GM12891 (cell line): ENCODE results near the gene HTT.

ENCODE experiments used
- DNase-seq: peaks from one replicate; pipeline ENCODE4 v3.0.0; 2011; ENCODE audit warnings: low spot score; ENCODE audit not compliant: insufficient read length
- FAIRE-seq: peaks from 2 replicates; lab custom pipeline; 2011; peaks lifted over from hg19 to GRCh38; lab: Jason Lieb, UNC
- PAX5 ChIP-seq: IDR thresholded peaks from 2 replicates; pipeline ENCODE4 v1.6.1; 2011; ENCODE audit warnings: low read length, moderate library complexity, mild to moderate bottlenecking; ENCODE audit not compliant: insufficient read depth, severe bottlenecking
- POLR2A ChIP-seq: IDR thresholded peaks from 2 replicates; pipeline ENCODE4 v1.6.1; 2011; ENCODE audit warnings: low read depth, low read length, control low read depth
- POLR2AphosphoS5 ChIP-seq: IDR thresholded peaks from 2 replicates; pipeline ENCODE4 v1.6.1; 2011; ENCODE audit warnings: low read depth, low read length, control low read depth
- POU2F2 ChIP-seq: IDR thresholded peaks from 2 replicates; pipeline ENCODE4 v1.6.1; 2011; ENCODE audit warnings: low read depth, mild to moderate bottlenecking, control low read depth, low read length, moderate library complexity
- SPI1 ChIP-seq: IDR thresholded peaks from 2 replicates; pipeline ENCODE4 v1.6.1; 2011; ENCODE audit warnings: low read depth, low read length, control low read depth
- TAF1 ChIP-seq: IDR thresholded peaks from 2 replicates; pipeline ENCODE4 v1.6.1; 2011; ENCODE audit warnings: low read depth, low read length, control low read depth

The HTT gene

DNA sequence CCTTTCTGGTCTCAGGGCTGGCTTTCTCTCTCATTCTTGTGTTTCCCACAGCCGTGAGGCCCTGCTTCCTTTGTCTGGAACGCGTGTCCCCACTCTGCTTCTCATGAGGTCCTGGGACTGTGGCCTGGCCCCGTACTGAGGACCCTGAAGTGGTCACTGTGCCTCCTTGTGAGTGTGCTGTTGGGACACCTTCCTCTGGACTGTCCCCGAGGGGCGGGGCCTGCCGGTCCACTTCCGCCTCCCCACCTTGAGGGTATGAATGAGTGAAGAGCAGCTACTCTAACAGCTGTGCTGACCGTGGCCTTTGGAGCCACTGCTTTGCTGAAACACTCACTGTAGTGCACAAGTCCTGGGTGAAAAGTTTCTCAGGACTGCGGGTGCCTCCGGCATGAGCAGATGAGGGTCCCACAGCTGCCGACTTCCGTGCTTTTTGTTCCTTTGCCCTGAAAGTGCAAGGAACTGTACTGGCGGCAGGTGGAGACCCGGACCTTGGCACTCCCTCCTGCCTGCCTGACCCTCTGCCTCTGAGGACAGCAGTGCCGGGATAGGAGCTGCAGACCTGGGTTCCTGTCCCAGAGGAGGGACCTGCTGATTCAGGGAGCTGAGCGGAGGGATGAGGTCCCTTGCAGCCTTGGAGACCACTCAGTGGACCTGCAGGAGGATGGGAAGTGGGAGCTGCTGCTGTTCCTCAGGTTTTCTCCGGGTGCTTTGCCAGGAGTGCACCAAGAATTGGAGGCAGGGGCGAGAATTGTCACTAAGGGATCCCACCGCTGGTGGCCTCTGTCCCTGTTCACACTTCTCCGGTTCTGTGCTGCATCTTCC lies 38.1 kb upstream of the HTT start:
- FAIRE-seq (peak; percentile 5), DNase-seq (no peak)

GRCh38 chr4:3037957-3038461 lies 36.5 kb upstream of the HTT start:
- no peak for TF ChIP-seq PAX5
- no peak for TF ChIP-seq POU2F2
- no peak for TF ChIP-seq TAF1
- no peak for TF ChIP-seq SPI1
- TF ChIP-seq POLR2A, result no peak
- no peak for TF ChIP-seq POLR2AphosphoS5
- FAIRE-seq, result peak; percentile 85
- no peak for DNase-seq

More for the DNA sequence above, 38.1 kb upstream of the HTT start:
- no peak for TF ChIP-seq POLR2AphosphoS5
- TF ChIP-seq POU2F2, result no peak
- TF ChIP-seq TAF1, result no peak
- no peak for TF ChIP-seq SPI1

GRCh38 chr4:3039706-3040366 lies 34.6 kb upstream of the HTT start:
- no peak for FAIRE-seq

DNA sequence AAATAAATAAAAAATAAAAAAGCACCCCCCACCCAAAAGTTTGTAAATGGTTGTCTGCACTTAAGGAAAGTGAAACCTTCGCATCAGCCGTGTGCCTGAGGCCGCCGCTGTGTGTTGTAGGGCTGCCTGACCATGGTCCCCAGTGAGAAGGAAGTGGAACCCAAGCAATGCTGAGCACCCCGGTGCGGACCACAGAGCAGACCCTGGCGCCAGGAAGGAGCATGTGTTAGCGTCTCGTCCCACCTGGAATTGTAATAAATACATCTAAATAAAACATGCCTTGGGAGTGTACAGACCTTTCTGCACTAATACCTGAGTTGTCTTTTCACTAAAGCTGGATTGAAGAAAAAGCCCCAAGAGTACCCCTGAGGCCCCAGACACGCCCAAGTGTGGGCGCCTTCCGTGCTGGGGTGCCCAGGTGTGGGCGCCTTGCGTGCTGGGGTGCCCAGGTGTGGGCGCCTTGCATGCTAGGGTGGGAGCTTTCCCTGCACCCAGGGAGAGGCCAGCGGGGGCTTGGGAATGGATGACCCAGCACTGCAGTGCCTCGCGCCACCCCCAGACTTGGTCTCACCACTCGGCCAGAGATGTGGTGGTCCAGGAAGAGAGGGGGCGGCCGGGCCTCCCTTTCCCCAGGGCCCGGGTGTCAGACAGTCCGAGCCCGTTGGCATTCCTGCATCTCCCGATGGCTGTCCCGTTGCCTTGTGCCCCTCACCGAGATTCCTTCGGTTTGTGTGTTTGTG lies 33.9 kb upstream of the HTT start:
- 0 out of 2 replicates have a peak, but pooled peaks have one; percentile 38 for TF ChIP-seq POLR2AphosphoS5
- no peak for TF ChIP-seq PAX5
- TF ChIP-seq POLR2A, result peak; percentile 58; the same call in 1 of the 2 replicates
- peak; percentile 84 for TF ChIP-seq SPI1
- DNase-seq (no peak), FAIRE-seq (peak; percentile 96)

More at GRCh38 chr4:3039706-3040366, 34.6 kb upstream of the HTT start:
- TF ChIP-seq SPI1, result no peak
- no peak for TF ChIP-seq POU2F2
- no peak for TF ChIP-seq PAX5
- no peak for TF ChIP-seq POLR2AphosphoS5
- no peak for TF ChIP-seq TAF1
- TF ChIP-seq POLR2A, result no peak
- no peak for DNase-seq

DNA sequence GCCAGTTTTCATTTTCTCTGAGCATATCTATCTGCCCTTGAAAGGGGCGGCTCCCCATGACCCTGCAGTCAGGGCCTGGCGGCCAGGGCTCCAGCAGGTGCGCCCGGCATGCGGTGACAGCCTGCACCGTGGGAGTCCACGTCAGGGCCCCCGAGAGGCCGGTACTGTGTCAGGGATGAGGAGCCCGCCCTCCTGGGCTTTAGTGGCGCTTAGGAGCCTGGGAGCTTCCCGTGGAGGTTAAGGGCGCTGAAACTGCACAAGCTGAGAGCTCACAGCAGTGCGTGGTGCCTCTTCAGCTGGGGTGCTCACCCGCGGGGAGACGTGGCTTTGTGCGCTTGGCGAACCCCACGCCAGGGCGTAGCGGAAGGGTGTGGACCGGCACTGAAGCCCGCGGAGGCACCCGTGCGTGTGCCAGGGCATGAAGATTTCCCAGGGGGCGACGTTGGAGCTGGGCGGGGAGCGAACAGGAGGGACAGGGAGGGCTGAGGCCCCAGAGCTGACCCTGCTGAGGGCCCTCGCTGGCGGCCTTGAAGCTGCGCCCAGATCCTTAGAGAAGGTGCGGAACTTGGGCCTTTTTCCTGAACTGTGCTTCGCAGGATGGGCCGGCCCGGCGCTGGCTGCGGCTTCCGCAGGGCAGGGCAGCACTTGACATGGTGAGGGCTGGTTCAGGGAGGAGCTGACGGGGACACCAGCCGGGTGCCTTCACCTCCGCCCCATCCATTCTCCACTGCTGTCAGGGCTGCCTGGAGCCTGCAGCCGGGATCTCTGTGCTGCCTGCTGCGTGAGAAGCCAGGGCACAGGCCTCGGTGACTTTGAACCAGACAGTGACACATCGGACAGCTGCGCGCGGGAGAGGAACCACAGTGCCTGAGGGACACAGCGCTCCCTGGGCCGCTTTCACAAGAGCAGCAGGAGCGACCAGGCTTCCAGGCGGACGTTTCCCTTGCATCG lies 33.0 kb upstream of the HTT start:
- DNase-seq, result no peak
- no peak for TF ChIP-seq POLR2AphosphoS5
- TF ChIP-seq POLR2A, result peak; percentile 53
- no peak for TF ChIP-seq PAX5
- TF ChIP-seq SPI1, result no peak
- peak; percentile 94 for FAIRE-seq

DNA sequence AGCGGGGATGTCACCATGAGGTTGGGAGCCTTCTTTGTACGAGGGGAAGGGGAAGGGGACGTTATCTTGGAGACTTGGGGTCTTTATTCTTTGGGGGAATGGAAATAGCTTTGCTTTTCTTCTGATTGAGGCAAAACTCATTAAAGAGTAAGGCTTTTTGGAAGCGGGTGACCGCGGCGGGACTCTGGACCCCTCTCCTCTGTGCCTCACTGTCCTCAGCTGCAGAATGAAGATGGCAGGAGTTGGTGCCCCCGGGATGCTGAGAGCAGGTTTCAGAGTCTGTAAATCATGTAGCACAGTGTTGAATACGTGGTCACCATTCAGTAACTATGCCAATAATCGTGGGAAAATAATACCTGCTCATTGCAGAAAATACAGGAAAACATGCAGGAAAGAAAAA lies 32.3 kb upstream of the HTT start:
- FAIRE-seq, result peak; percentile 81
- no peak for DNase-seq
- no peak for TF ChIP-seq POU2F2
- no peak for TF ChIP-seq PAX5
- TF ChIP-seq TAF1, result no peak
- no peak for TF ChIP-seq POLR2AphosphoS5
- no peak for TF ChIP-seq POLR2A

DNA sequence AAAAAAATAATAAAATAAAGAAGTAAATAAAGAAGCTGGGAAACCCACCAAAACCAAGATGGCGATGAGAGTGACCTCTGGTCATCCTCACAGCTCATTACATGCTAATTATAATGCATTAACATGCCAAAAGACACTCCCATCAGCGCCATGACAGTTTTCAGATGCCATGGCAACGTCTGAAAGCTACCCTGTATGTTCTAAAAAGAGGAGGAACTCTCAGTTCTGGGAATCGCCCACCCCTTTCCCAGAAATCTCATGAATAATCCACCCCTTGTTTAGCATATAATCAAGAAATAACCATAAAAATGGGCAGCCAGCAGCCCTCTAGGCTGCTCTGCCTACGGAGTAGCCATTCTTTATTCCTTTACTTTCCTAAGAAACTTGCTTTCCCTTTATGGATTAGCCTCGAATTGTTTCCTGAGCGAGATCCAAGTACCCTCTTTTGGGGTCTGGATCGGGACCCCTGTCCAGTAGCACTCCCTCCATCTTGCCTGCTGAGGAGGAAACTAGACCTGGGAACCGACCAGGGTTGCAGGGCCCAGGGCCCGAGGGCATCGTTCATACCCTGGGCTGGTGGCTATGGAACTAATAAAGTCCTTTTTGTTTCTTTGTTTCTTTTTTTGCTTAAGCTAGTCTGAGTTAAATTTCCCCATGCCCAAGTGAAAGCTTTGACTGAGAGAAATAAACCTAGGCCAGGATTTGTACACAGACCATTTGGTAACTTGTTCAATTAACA lies 31.0 kb upstream of the HTT start:
- DNase-seq, result no peak
- no peak for FAIRE-seq
- TF ChIP-seq TAF1 (no peak), POU2F2 (no peak), POLR2A (no peak), POLR2AphosphoS5 (no peak), SPI1 (no peak), PAX5 (no peak)

DNA sequence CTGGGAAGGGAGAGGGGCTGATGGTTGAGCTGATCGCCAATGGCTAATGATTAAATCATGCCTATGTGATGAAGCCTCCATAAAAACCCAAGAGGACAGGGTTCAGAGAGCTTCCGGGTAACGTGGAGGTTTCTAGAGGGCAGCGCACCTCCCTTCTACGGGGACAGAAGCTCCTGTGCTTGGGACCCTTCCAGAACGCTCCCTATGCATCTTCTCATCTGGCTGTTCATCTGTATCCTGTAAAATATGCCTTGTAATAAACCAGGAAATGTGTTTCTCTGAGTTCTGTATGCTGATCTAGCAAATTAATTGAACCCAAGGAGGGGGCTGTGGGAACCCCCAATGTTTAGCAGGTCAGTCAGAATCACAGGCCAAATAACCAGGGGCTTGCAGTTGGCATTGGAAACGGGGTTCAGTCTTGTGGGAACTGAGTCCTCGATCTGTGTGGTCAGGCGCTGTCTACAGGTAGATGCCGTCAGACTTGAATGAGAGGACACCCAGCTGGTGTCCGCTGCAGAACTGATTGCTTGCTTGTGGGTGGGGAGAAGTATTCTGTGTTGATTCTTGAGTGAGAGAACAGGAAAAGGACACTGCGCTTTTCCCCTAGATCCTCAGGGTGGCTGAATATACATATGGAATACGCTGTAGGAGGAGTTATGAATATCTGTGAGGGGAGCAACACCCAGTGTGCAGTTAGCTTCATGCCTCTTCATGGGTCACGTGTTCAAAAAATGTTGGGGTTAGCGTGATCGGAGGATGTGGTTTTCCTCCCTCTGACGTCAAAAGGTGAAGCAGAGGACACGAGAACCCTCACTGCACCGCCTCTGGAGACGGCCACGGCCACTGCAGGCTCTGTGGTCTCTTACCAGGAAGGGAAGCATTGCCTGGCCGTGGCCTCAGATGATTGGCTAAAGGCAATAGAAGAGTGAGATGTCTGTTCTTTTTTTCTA lies 29.3 kb upstream of the HTT start:
- no peak for DNase-seq
- peak; percentile 97 for FAIRE-seq
- TF ChIP-seq POLR2AphosphoS5 (peak; percentile 61), PAX5 (no peak), SPI1 (0 out of 2 replicates have a peak, but pooled peaks have one; percentile 17), POU2F2 (0 out of 2 replicates have a peak, but pooled peaks have one; percentile 65), POLR2A (0 out of 2 replicates have a peak, but pooled peaks have one; percentile 43), TAF1 (no peak)
